CD4-positive, alpha-beta T cell treated with Interleukin-10 for 1 hour (primary cell): ENCODE measurements around the gene NDUFC2.
A peak's percentile ranks its signal among the peaks of the same experiment; 100 is the strongest.
"Not testable (repeated sequence)": the region's sequence is repeated elsewhere in the genome, so short reads cannot be mapped to it uniquely, and the experiment has no call there.

ENCODE experiments used
- DNase-seq: peaks from one replicate; pipeline ENCODE4 v3.0.0-alpha.2; 2020

Gene NDUFC2

DNA sequence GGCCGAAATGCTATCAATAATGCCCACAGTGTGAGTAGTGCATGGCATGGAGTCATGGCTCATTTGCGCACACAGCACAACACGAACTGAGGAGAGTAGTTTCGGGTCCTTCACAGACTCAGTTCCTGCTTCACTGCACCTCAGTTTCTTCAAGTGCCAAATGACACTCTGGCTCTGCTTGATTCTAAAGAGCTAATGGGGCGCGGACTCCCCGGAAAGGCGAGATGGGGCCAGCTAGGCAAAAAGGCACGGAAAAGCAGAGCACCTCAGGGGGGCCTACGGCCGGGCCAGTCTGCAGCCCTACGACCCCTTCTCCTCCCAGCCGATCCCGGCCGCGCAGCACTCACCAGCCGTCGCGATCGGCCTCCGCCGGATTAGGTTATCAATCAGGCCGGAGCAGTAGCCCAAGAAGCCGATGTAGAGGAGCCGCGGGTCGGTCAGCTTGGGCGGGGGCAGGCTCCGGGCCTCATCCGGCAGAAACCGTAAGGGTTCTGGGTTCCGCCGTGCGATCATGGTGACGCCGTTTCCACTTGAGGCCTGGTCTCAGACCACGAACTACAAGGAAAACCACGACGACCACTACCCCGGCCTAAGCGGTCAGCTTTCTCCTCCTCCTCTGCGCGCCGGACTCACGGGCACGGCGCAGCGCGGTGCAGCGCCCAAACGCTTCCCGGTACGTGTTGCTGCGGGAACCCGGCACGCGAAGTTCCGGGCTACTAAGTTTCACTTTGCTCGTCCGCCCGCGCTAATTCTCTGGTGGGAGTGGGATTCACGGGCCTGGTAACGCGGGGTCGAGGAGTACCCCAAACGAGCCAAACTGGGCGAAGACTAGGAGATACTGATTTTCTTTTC, at the start of gene NDUFC2:
Gene NDUFC2, minus strand, starts transcription at position 631 of the 852 bp plus-strand sequence. Its CDS starts 118 bp downstream, at position 513.
- DNase-seq = peak; percentile 70

DNA sequence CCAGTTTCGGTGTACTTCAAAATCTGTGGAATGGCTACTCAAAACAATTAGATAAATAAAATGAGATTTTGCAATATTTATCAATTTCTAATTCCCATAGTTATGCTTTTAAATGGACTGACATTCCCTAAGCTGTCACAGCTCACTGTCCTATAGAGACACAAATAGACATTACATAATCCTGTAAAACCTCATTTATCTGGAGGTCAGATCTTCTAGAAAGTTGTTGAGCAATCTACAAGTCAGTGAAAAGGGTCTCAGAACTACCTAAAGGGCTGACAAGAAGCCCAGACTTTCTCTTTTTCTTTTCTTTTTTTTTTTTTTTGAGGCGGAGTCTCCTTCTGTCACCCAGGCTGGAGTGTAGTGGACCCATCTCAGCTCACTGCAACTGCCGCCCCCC, 47.7 kb upstream of the NDUFC2 start:
- no peak for DNase-seq

DNA sequence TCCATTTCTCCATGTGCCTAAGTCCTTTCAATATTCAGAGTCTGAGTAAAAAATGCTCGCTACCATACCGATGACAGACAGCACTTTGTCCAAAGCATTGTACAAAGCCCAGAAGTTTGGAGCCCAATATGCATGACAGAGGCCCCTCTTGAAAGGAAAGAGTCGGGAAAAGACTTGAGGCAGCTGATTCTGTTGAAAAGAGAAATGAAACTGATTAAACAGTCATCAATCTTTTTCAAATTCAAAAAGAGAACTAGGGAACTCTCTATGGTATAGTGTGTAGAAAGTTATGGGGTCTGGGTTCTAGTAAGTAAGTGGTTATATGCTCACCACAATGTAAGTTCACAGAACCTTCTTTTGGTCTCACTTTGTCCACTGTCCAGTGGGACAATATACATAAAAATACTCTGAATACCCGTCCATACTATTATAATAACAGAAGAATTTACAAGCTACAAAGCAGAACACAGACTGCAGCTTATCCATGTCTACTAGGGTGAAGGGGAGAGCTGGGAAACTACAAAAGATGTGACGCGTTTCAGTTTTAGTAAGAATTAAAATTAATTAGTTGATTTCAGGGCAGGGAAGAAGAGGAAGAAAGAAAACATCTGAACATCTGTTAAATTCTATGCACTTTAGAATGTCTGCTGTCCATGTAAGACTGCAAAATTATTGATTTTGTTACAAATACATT, 33.1 kb upstream of the NDUFC2 start:
- no peak for DNase-seq

DNA sequence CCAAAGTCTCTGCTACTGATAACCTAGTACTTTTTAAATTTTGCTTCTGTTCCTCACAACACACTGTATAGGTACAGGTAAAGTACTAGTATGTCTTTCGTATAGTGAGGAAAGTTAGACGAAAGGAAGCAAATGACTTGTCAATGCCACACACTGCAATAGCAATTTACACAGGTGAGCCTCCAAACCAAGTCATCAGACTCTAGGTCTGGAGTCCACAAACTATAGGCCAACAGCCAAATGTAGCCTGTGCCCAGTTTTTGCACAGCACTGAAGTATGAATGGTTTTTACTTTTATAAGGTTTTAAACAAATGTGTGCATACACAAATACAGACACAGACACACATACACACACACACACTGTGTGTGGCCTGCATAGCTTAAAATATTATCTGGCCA, 31.6 kb upstream of the NDUFC2 start:
- no peak for DNase-seq

DNA sequence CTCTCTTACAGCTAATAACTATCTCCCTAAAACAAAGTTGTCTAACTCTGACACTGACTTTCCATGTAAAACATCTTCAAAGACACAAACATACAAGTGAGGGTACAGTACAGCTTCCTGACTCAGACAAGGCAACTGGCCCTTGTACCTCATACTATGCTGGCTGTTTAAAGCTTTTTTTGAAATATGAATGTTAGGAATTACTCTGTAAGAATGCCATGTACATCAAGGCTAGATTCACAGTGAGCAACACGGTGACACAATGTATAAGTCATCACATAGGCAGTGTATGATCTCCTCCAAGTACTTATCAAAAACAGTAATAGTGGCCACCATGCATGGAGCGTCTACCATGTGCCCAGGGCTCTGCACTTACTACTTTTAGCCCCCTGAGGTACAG, 31.2 kb upstream of the NDUFC2 start:
- no peak for DNase-seq

DNA sequence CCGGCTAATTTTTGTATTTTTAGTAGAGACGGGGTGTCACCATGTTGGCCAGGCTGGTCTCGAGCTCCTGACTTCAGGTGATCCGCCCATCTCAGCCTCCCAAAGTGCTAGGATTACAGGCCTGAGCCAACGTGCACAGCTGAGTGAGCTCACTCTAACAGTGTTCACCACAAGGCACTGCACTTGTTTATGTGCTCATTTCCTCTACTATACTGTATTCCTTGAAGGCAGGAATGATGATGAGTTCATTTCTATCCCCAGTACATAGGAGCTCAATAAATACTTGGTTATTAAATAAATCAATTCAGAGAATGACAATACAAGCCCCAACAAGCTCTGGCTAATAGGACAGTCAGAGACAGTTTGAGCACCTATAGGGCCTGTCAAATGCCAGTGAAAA, 30.7 kb upstream of the NDUFC2 start:
- no peak for DNase-seq

DNA sequence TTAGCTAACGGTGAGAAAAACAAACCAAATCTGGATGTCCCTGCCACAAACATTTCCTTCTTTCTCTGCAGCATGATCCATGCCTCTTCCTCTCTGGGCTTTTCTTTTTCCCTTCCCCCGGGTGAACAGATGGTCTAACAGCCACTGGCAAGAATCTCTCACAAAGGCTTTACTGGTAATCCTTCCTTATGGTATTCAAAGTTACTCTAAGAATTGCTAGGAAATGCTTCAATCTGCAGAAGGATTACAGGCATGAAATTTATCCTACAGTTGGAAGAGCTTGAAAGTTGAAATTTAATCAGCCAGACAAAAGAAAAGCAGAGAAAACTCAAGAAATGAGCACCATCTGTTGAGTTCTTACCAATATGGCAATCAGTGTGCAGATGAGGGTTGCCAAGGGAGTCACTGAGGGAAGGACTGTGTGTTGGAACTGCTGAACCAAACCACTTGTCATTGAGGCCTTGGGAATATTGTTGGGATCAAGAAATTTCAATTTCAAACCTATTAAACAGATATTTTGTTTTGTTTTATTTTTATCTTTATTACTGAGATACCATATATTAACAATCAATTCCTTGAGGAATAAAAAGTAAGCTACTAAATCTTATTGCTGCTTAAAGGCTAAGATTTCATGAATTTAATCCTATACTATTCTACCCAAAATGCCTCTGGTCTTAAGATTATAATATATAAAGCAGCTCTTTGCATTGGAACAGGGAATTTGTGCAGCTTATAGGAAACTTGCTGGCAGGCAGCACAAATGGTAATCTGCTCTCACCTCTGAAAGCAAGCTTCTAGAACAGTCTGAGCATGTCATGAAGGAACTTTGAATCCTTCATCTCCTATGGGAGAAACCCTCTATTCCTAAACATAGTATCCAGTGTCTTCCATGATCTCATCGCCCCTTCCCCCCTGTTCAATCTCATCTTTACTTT, 29.7 kb upstream of the NDUFC2 start:
- DNase-seq = no peak

DNA sequence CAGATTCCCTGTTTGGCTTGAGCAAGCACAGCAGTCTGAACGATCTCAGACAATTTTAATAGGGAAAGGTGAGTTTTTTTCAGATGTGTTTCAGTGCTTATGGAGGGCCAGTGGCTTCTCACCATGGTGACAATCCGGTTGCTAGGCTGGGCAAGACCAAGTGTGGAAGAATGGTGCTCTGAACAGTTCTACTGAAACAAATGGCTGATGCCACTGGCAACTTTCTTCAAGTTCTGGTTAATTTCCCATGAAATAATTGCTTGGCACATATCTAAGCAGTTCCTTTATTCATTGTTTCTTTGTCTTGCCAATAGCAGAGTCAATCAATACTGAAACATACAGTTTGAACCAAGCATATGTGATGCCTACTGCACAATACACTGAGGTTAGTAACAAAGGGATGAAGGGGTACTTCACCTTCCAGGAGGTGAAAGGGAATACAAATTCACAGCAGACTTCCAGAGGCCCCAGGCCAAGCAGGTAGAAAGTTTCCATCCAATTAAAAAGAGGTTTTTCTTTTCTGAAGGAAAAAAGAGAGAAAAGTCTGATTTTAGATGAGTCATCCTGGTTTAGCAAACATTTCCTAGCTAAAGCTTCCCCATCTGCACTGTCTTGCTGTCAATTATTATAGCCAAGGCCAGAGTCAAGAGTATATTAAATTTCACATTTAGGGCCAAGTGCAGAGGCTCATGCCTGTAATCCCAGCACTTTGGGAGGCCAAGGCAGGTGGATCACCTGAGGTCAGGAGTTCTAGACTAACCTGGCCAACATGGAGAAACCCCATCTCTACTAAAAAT, 21.2 kb upstream of the NDUFC2 start:
- DNase-seq = no peak

DNA sequence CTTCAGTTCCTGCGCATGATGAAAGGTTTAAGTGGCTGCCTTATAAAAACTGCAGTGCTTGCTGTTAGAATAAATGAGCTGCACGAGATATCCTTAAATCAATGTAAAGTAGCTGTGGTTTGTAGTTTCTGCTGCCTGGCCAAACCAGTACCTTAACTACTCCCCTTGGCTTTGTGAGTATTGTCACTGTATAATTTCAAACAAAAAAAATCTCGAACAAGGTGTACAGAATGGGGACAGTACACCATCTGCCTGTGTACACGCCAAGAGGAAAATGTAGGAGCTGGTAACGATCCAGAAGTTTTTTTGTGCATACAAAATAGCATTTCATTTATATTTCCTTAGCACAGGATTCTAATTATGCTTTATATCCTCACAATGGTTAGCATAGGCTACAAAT, 20.6 kb upstream of the NDUFC2 start:
- DNase-seq = no peak

DNA sequence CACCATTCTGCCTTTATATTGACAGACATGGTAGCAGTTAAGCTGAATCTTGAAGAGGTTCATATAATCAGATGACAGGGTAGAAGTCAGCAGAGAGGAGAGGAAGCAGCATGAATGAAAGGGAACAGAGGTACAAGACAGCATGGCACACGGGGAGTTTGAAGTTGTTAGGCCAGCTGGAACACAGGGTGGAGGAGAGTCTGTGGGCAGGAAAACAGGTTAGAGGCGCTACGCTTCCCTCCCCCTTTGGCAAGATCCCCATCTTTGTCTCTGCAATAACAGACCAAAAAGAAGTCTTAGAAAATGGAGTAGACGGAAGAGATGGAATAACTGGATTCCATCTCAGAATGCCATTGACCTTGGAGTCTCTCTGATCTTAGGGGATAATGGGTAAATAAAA, 20.0 kb upstream of the NDUFC2 start:
- no peak for DNase-seq

DNA sequence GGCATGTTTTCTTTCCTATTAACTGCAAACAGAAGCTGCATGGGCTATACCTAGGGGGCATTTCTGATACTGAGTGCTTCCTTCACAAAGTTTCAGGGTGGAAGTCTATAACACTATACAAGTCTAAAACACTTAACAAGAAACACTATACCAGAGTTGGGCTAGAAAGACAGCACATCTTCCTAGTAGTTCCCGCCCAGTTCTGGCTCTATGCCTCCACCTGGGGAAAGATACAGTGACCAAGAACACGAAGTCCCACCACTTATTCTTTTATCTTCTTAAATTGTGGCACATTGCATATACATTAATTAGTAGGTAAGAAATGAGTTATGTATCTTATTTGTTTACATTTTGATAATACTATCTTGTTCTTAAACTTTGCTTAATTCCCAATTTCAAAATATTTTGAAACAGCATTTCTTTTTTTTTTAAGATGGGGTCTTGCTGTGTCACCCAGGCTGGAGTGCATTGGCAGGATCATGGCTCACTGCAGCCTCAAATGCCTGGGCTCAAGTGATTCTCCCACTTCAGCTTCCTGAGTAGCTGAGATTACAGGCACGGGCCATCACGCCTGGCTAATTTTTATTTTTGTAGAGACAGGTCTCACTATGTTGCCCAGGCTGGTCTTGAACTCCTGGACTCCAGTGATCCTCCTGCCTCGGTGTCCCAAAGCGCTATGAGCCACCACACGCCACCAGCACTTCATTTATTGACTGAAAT, 18.2 kb upstream of the NDUFC2 start:
- DNase-seq = no peak

DNA sequence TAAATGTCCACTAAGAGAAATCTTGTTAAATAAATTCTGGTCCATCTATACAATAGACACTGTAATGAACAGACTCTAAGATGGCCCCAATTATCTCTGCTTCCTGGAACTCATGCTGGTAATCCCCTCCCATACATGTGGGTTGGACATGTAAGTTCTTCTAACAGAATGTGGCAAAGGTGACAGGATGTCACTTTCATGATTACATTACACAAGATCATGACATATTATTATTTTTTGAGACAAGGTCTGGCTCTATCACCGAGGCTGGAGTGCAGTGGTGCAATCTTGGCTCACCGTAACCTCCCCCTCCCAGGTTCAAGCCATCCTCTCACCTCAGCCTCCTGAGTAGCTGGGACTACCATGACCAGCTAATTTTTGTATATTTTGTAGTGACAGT, 14.6 kb upstream of the NDUFC2 start:
- no peak for DNase-seq

DNA sequence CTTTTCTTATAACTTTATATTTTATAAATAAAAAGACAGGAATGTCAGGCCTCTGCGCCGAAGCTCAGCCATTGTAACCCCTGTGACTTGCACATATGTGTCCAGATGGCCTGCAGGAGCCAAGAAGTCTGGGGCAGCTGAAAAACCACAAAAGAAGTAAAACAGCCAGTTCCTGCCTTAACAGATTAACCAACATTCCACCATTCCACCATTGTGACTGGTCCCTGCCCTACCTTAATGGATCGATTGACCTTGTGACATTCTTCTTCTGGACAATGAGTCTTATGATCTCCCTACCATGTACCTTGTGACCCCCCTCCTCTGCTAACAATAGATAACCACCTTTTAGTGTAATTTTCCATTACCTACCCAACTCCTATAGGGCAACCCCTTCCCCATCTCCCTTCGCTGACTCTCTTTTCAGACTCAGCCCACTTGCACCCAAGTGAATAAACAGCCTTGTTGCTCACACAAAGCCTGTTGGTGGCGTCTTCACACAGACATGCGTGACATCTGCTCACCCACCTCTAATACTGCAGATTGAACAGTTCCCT, 6.9 kb upstream of the NDUFC2 start:
- DNase-seq = not testable (repeated sequence)

DNA sequence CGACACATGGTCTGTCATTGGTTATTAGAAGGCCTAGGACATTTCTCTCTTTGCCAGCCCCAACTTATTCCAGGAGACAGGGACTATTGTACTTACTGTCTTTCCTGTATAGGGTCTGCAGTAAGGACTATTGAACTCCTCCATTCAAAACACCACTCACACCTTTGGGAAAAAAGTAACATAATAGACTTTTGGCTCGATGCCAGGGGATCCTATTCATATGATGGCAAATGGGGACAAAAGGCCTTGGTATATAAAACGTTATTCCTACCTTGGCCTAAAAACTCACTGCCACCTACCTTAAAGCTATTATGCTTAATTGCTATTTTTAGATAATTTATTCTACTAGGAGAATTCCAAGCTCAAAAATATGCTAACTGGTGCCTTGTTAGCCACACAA, 6.3 kb upstream of the NDUFC2 start:
- DNase-seq = no peak

DNA sequence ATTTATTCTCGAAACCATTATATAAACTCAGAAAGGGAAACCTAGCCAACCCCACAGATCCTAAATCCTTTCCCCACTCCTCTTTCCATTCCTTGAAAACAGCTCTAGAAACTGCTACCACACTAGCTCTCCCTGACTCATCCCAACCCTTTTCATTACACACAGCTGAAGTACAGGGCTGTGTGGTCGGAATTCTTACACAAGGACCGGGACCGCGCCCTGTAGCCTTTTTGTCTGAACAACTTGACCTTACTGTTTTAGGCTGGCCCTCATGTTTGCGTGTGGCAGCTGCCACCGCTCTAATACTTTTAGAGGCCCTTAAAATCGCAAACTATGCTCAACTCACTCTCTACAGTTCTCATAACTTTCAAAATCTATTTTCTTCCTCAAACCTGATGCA, 4.8 kb upstream of the NDUFC2 start:
- DNase-seq = not testable (repeated sequence)

DNA sequence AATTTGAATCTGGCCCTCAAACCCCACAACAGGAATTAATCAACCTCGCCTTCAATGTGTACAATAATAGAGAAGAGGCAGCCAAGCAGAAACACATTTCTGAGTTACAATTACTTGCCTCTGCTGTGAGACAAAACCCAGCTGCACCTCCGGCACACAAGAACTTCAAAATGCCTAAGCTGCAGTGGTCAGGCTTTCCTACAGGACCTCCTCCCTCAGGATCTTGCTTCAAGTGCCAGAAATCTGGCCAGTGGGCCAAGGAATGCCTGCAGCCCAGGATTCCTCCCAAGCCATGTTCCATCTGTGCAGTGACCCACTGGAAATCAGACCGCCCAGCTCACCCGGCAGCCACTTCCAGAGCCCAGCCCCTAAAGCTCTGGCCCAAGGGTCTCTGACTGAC, 3.4 kb upstream of the NDUFC2 start:
- DNase-seq = no peak

DNA sequence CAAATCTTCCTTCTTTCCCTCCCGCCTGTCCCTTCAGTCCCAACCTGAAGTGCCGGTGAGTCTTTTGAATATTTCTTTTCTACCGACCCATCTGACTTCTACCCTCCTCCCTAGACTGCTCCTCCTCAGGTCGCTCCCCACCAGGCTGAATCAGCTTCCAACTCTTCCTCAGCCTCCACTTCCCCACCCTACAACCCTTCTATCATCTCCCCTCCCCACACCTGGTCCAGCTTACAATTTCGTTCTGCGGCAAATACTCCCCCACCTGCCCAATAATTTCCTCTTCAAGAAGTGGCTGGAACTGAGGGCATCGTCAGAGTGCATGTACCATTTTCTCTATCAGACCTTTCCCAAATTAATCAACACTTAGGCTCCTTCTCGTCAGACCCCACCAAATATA, 2.5 kb upstream of the NDUFC2 start:
- DNase-seq = no peak

DNA sequence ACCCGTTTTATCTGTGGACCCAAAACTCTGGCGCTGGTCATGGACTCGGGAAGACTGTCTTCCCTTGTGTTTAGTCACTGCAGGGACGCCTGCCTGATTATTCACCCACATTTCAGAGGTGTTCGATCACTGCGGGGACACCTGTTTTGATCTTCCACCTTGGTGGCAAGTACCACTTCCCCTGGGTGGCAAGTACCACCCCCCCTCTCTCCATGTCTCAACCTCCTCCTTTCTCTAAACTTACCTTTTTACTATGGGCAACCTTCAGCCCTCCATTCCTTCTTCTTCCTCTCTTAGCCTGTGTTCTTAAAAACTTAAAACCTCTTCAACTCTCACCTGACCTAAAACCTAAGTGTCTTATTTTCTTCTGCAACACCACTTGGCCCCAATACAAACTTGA, 1.9 kb upstream of the NDUFC2 start:
- DNase-seq = peak; percentile 6

DNA sequence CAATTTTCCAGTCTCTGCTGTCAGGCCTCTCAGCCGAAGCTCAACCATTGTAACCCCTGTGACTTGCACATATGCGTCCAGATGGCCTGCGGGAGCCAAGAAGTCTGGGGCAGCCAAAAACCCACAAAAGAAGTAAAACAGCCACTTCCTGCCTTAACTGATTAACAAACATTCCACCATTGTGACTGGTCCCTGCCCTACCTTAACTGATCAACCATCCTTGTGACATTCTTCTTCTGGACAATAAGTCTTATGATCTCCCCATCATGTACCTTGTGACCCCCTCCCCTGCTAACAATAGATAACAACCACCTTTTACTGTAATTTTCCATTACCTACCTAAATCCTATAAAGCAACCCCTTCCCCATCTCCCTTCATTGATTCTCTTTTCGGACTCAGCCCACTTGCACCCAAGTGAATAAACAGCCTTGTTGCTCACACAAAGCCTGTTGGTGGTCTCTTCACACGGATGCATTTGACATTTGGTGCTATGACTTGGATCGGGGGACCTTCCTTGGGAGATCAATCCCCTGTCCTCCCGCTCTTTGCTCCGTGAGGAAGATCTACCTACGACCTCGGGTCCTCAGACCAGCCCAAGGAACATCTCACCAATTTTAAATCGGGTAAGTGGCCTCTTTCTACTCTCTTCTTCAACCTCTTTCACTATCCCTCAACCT, 1.3 kb upstream of the NDUFC2 start:
- no peak for DNase-seq

DNA sequence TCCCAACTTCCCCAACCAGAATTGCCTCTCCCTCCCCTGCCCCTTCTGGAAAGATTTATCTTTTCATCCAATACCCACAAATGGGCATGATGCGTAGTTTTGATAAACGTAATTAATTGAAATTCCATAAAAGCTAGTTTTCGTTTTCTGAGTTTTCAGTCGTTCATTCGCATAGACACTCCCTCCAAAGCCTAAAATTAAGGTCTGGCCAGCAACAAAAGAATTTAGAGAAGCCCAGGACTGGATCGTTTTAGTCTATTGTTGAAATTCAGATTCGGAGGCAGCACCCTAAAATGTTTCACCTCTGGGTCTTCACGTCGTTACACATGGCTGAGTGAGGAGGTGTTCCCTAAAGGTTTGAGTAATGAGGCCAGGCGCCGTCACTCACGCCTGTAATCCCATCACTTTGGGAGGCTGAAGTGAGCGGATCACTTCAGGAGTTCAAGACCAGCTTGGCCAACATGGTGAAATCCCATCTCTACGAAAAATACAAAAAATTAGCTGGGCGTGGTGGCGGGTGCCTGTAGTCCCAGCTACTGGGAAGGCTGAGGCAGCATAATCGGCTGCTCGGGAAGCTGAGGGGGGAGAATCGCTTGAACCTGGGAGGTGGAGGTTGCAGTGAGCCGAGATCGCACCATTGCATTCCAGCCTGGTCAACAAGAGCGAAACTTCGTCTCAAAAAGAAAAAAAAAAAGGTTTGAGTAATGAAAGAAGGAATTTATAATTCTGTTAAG, 589 bp upstream of the NDUFC2 start:
- no peak for DNase-seq
